HepG2 (cell line): Measurements from ENCODE around the gene CMIP. TPM values are rescaled to one million over a fixed set of nuclear protein-coding genes. Genes with fewer than 3 reads are reported as not detected.
A peak's percentile ranks its signal among the peaks of the same experiment; 100 is the strongest.

Experiments
- ATAC-seq: fragments of 200-7000 bp; cut with Tn5 transposase; 3 replicates; pipeline ENCODE4 v1.9.1; 2020; ENCODE audit warnings: mild to moderate bottlenecking, moderate library complexity
- BruUV-seq: library from RNA; stranded (reverse); fragments of 400-500 nt; replicated peaks from 2 replicates; lab custom pipeline; 2021; lab: Mats Ljungman, UMichigan
- CTCF ChIA-PET: fragments of 300-600 bp; formaldehyde crosslinking; extraction: SDS; loops from one replicate; lab custom pipeline; 2021; ENCODE audit warnings: low total read pairs, inconsistent platforms, low intra/inter-chr PET ratio; lab: Yijun Ruan, JAX
- POLR2A ChIA-PET: fragments of 350-600 bp; sonication (Branson Sonifier 250); formaldehyde crosslinking; loops from one replicate; lab custom pipeline; 2020; ENCODE audit warnings: antibody characterized with exemption, inconsistent platforms; lab: Yijun Ruan, JAX
- DNase-seq: peaks from one replicate; pipeline ENCODE4 v3.0.0-alpha.2; 2015; ENCODE audit warnings: low spot score
- FAIRE-seq: peaks from 3 replicates; lab custom pipeline; 2011; peaks lifted over from hg19 to GRCh38; lab: Jason Lieb, UNC
- H2AFZ ChIP-seq: one replicate; pipeline ENCODE4 v1.6.1; 2011; ENCODE audit warnings: low read length, inconsistent platforms
- H3K27ac ChIP-seq: fragments of 300-600 bp; 3 replicates; pipeline ENCODE4 v1.8.0; 2011; ENCODE audit warnings: mixed run types, mild to moderate bottlenecking, mixed read lengths, low read length, inconsistent platforms; ENCODE audit not compliant: insufficient read depth; ENCODE audit errors: extremely low read length
- H3K27me3 ChIP-seq, 2 experiments: fragments of 200-600 bp in 1 of 2; 2 replicates in 1 of 2; 3 replicates in 1 of 2; pipeline versions ENCODE4 v1.6.0 to v1.8.0; 2011; ENCODE audit warnings: low read length in 2 of 2, mild to moderate bottlenecking in 2 of 2, moderate library complexity in 2 of 2, inconsistent platforms in 1 of 2; ENCODE audit not compliant: insufficient read depth in 2 of 2, control insufficient read depth in 1 of 2
- H3K36me3 ChIP-seq, 2 experiments: fragments of 200-600 bp in 1 of 2; replicated peaks in 1 of 2; 2 replicates in 1 of 2; 3 replicates in 1 of 2; pipeline versions ENCODE4 v1.5.1 to v1.8.0; 2011; ENCODE audit warnings: low read length in 2 of 2, inconsistent platforms in 1 of 2; ENCODE audit not compliant: insufficient read depth in 2 of 2, control insufficient read depth in 1 of 2
- H3K4me1 ChIP-seq: 2 replicates; pipeline ENCODE4 v1.5.1; 2012; ENCODE audit warnings: low read length, inconsistent platforms; ENCODE audit not compliant: insufficient read depth
- H3K4me2 ChIP-seq: 2 replicates; pipeline ENCODE4 v1.6.0; 2011; ENCODE audit warnings: low read depth, low read length, inconsistent platforms
- H3K4me3 ChIP-seq, 3 experiments: fragments of 200-600 bp in 1 of 3; sonication (generic), shearing (Covaris generic) in 1 of 3; replicated peaks in 1 of 3; 2 replicates each; pipeline ENCODE4 v1.5.1; 2011 to 2016; ENCODE audit warnings: low read length in 3 of 3, inconsistent platforms in 2 of 3, low read depth in 2 of 3, mild to moderate bottlenecking in 2 of 3, control low read depth in 1 of 3, mixed read lengths in 1 of 3; ENCODE audit not compliant: insufficient read depth in 1 of 3
- H3K79me2 ChIP-seq: one replicate; pipeline ENCODE4 v1.6.1; 2011; ENCODE audit warnings: low read length, inconsistent platforms; ENCODE audit not compliant: insufficient read depth
- H3K9ac ChIP-seq: 2 replicates; pipeline ENCODE4 v1.6.0; 2011; ENCODE audit warnings: mild to moderate bottlenecking, low read depth, low read length, inconsistent platforms; ENCODE audit not compliant: insufficient read depth
- H3K9me3 ChIP-seq: 2 replicates; pipeline ENCODE4 v1.5.1; 2012; ENCODE audit warnings: mild to moderate bottlenecking, low read length
- H4K20me1 ChIP-seq: 2 replicates; pipeline ENCODE4 v1.6.0; 2011; ENCODE audit warnings: inconsistent platforms, mild to moderate bottlenecking, low read length, moderate library complexity; ENCODE audit not compliant: insufficient read depth
- AGO2 ChIP-seq: fragments of 200-400 bp; formaldehyde crosslinking; optimal IDR thresholded peaks from 2 replicates; pipeline ENCODE3; 2017; ENCODE audit warnings: mild to moderate bottlenecking, low read depth, low read length, moderate library complexity
- ATF7 ChIP-seq, 2 experiments: fragments of 450-650 bp in 1 of 2; sonication (generic) in 1 of 2; formaldehyde crosslinking in 1 of 2; IDR thresholded peaks; 2 replicates each; pipeline versions ENCODE4 v1.4.0 to v1.6.1; 2016 to 2020; ENCODE audit warnings: antibody characterized with exemption in 1 of 2, mild to moderate bottlenecking in 1 of 2, missing genetic modification reagents in 1 of 2
- ESRRA ChIP-seq: sonication (generic); formaldehyde crosslinking; IDR thresholded peaks from 2 replicates; pipeline ENCODE4 v1.5.1; 2020; ENCODE audit warnings: mild to moderate bottlenecking, low read depth, missing genetic modification reagents
- RBM22 ChIP-seq: fragments of 200-400 bp; formaldehyde crosslinking; optimal IDR thresholded peaks from 2 replicates; pipeline ENCODE3; 2017; ENCODE audit warnings: mild to moderate bottlenecking, low read length, moderate library complexity
- RFX1 ChIP-seq: fragments of 450-650 bp; IDR thresholded peaks from 2 replicates; pipeline ENCODE4 v1.6.1; 2017
- SRF ChIP-seq: IDR thresholded peaks from 2 replicates; pipeline ENCODE4 v1.6.1; 2011; ENCODE audit warnings: mild to moderate bottlenecking, low read depth, low read length, moderate library complexity
- ZMYM3 ChIP-seq: sonication (generic); formaldehyde crosslinking; IDR thresholded peaks from 2 replicates; pipeline ENCODE4 v1.5.1; 2020; ENCODE audit warnings: mild to moderate bottlenecking, missing genetic modification reagents
- ZMYM4 ChIP-seq: sonication (generic); formaldehyde crosslinking; IDR thresholded peaks from 2 replicates; pipeline ENCODE4 v1.8.1; 2023; ENCODE audit warnings: mild to moderate bottlenecking, missing genetic modification reagents
- ZNF296 ChIP-seq: sonication (generic); formaldehyde crosslinking; conservative IDR thresholded peaks from 2 replicates; pipeline ENCODE4 v1.5.0; 2020; ENCODE audit warnings: mild to moderate bottlenecking, missing genetic modification reagents
- ZNF629 ChIP-seq: sonication (generic); formaldehyde crosslinking; conservative IDR thresholded peaks from 2 replicates; pipeline ENCODE4 v1.5.0; 2020; ENCODE audit warnings: missing genetic modification reagents
- ZNF775 ChIP-seq: sonication (generic); formaldehyde crosslinking; IDR thresholded peaks from 2 replicates; pipeline ENCODE4 v1.4.0; 2020; ENCODE audit warnings: missing genetic modification reagents, mild to moderate bottlenecking, moderate library complexity, borderline replicate concordance
- ZNF777 ChIP-seq: sonication (generic); formaldehyde crosslinking; IDR thresholded peaks from 2 replicates; pipeline ENCODE4 v1.4.0; 2020; ENCODE audit warnings: missing genetic modification reagents
- WGBS: methylation state at CpG from one replicate; pipeline ENCODE4 v1.1.6; 2017; ENCODE audit warnings: low lambda C conversion rate; 5-methylcytosine and 5-hydroxymethylcytosine counted together
- in situ Hi-C: cut with HindIII; loops from 2 replicates; pipeline ENCODE4 v1.10.0; 2017; ENCODE audit warnings: low pct_unique_long_range_greater_than_20kb; ENCODE audit not compliant: extremely low pct_ligation_motif_present
- intact Hi-C: fragments of 100-400 bp; cut with micrococcal nuclease; formaldehyde crosslinking; loops from one replicate; pipeline ENCODE4 v1.10.0; 2022; ENCODE audit not compliant: unreplicated experiment
- polyA plus RNA-seq, 8 experiments: library from polyadenylated mRNA; depleted of rRNA in 3 of 8; stranded (reverse) in 7 of 8; unstranded in 1 of 8; fragments of >200 nt; fragmentation: Illumina TruSeq in 4 of 8; extraction: Trizol in 4 of 8; gene quantifications; 2 replicates each; pipeline versions ENCODE4 v1.2.1 to v1.2.3, GENCODE V29; 2011 to 2016; ENCODE audit warnings: low read depth in 4 of 8, missing spikeins in 1 of 8, mixed read lengths in 1 of 8; ENCODE audit not compliant: insufficient read depth in 1 of 8
- total RNA-seq, 5 experiments: library from RNA; depleted of rRNA; stranded (reverse); fragments of >200 nt; fragmentation: Illumina TruSeq; extraction: Trizol; gene quantifications; 2 replicates each; pipeline ENCODE4 v1.2.3, GENCODE V29; 2016; ENCODE audit warnings: low read depth in 1 of 5
- TF ChIP-seq, protein P1 (sequence below): sonication (generic); formaldehyde crosslinking; IDR thresholded peaks from 2 replicates; pipeline ENCODE4 v1.5.1; 2020; ENCODE audit warnings: mild to moderate bottlenecking, missing genetic modification reagents, moderate library complexity

CMIP gene
- total and polyA plus RNA-seq, 2 of the 13 experiments (the other 11 are each of a cell fraction or from before 2014, with no cell fraction given) = 10.9 to 18.1 TPM

DNA sequence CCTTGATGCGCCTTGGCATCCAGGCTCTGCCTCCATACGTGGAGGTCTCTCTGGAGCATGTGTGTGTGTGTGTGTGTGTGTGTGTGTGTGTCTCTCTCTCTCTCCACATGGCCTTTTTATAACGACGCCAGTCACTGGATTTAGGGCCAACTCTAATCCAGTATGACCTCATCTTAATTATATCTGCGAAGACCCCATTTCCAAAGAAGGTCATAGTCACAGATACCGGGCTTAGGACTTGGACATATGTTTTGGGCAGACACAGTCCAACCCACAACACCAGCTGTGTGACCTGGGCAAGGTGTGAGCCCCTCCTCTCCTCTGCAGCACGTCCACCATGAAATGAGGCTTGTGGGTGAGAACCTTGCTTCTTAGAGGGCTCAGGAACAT, 196.1 kb downstream of the CMIP start:
- FAIRE-seq = no peak
- Histone ChIP-seq H3K4me2 (no peak overlapping the region), H3K9me3 (no peaks in the 10 kb centered on the region), H3K27me3 (no peaks in the 10 kb centered on the region), H3K4me3 (no peak overlapping the region), H4K20me1 (peaks cover 86% of the 10 kb centered on the region), H2AFZ (no peak overlapping the region), H3K27ac (no peak overlapping the region), H3K36me3 (peaks cover 10 to 47% of the 10 kb centered on the region in 2 experiments), H3K9ac (no peak overlapping the region), H3K79me2 (peaks cover 47% of the 10 kb centered on the region), H3K4me1 (peaks cover 16% of the 10 kb centered on the region)
- WGBS = 94% methylated on average over 7 of the region's 7 CpGs
- no TSS peak for BruUV-seq
- TF ChIP-seq ZNF775 (CRISPR knock-in tag) = no peak
- TF ChIP-seq ZNF296 (CRISPR knock-in tag) = no peak
- TF ChIP-seq ATF7 (IDR thresholded peaks at IDR 0.05) = peak; percentile 68
- no peak for TF ChIP-seq ATF7 (CRISPR knock-in tag; IDR thresholded peaks at IDR 0.05)
- POLR2A ChIA-PET = no interaction called here
- CTCF ChIA-PET = no interaction called here
- intact Hi-C loops = no loop called here
- in situ Hi-C loops = no loop called here
- no peak for ATAC-seq
- no peak for DNase-seq

DNA sequence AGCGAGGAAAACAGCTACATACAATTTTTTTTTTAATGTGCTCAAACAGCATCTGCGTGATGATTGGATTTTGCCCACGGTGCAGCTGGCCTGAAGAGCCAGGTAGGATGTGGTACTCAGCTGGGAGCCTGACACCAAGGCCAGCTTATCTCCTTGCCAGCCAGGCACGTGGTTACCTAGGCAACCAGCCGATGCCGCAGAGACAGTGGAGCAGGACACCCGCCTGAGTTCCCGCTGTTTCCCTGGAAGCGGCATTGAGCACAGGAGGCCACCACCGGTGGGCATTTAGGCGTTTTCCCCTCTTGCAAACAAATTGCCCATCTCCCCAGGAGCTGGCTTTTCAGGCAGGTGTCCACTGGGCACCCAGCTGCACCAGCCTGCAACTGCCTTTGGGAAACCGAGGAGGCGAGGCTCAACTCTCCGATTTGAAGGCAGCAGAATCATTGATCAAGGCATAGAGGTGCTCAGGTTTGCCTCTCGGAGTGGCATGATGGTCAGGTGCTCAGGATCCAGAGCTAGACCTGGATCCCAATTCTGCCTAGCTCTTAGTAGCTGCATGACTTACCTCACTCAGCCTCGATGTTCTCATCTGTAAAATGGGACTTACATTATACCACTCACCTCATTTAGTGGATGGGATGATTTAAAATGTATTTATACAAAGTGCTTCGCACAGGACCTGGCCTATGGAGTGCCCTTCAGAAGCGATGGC, 196.9 kb downstream of the CMIP start:
- CTCF ChIA-PET = no interaction called here

More for the DNA sequence above, 196.9 kb downstream of the CMIP start:
- Histone ChIP-seq H3K27me3 (no peaks in the 10 kb centered on the region), H3K4me2 (no peak overlapping the region), H3K4me3 (no peak overlapping the region), H3K9ac (no peak overlapping the region), H3K9me3 (no peaks in the 10 kb centered on the region), H3K79me2 (peaks cover 44% of the 10 kb centered on the region), H3K36me3 (peaks cover 10 to 49% of the 10 kb centered on the region in 2 experiments), H3K27ac (no peak overlapping the region), H2AFZ (no peak overlapping the region)
- intact Hi-C loops = no loop called here
- no peak for ATAC-seq
- no TSS peak for BruUV-seq
- in situ Hi-C loops = no loop called here
- POLR2A ChIA-PET = no interaction called here
- 93% methylated on average over 16 of the region's 18 CpGs for WGBS
- TF ChIP-seq ZNF777 = no peak
- TF ChIP-seq, protein P1, sequence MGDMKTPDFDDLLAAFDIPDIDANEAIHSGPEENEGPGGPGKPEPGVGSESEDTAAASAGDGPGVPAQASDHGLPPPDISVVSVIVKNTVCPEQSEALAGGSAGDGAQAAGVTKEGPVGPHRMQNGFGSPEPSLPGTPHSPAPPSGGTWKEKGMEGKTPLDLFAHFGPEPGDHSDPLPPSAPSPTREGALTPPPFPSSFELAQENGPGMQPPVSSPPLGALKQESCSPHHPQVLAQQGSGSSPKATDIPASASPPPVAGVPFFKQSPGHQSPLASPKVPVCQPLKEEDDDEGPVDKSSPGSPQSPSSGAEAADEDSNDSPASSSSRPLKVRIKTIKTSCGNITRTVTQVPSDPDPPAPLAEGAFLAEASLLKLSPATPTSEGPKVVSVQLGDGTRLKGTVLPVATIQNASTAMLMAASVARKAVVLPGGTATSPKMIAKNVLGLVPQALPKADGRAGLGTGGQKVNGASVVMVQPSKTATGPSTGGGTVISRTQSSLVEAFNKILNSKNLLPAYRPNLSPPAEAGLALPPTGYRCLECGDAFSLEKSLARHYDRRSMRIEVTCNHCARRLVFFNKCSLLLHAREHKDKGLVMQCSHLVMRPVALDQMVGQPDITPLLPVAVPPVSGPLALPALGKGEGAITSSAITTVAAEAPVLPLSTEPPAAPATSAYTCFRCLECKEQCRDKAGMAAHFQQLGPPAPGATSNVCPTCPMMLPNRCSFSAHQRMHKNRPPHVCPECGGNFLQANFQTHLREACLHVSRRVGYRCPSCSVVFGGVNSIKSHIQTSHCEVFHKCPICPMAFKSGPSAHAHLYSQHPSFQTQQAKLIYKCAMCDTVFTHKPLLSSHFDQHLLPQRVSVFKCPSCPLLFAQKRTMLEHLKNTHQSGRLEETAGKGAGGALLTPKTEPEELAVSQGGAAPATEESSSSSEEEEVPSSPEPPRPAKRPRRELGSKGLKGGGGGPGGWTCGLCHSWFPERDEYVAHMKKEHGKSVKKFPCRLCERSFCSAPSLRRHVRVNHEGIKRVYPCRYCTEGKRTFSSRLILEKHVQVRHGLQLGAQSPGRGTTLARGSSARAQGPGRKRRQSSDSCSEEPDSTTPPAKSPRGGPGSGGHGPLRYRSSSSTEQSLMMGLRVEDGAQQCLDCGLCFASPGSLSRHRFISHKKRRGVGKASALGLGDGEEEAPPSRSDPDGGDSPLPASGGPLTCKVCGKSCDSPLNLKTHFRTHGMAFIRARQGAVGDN (CRISPR knock-in tag) = 0 out of 2 replicates have a peak, but pooled peaks have one; percentile 27
- no peak for TF ChIP-seq ESRRA (CRISPR knock-in tag)
- TF ChIP-seq RBM22 = peak; percentile 62
- TF ChIP-seq AGO2 = peak; percentile 41
- peak; percentile 46; the same call in 1 of the 2 replicates for TF ChIP-seq RFX1
- peak; percentile 95 for TF ChIP-seq ZNF629 (CRISPR knock-in tag)
- no peak for TF ChIP-seq SRF
- TF ChIP-seq ZMYM3 = peak; percentile 78; the same call in 1 of the 2 replicates
- TF ChIP-seq ZMYM4 (CRISPR knock-in tag) = no peak
- TF ChIP-seq, all 625 proteins: peak for 6
- H4K20me1 ChIP-seq = peaks cover 87% of the 10 kb centered on the region
- DNase-seq (no peak), FAIRE-seq (no peak)
- H3K4me1 ChIP-seq = peaks cover 8% of the 10 kb centered on the region
